Measurements from ENCODE around the gene CDC40.

- TF ChIP-seq CTCF (IDR thresholded peaks at IDR 0.05; ENCODE audit: insufficient read depth, low read length), result no peak
- TF ChIP-seq REST (IDR thresholded peaks at IDR 0.05; ENCODE audit: insufficient replicate concordance, low read depth), result no peak
- TF ChIP-seq SPI1 (IDR thresholded peaks at IDR 0.05; ENCODE audit: borderline replicate concordance, low read depth), result no peak
- TF ChIP-seq POLR2AphosphoS5 (IDR thresholded peaks at IDR 0.05; ENCODE audit: low read depth), result no peak
- TF ChIP-seq GABPA (IDR thresholded peaks at IDR 0.05; ENCODE audit: low read depth), result no peak
Measured at GRCh38 chr6:110271732-110272022, 91.5 kb downstream of the CDC40 start.

Data from HL-60 (cell line).